ENCODE results near the gene USP40. TPM values are rescaled to one million over a fixed set of nuclear protein-coding genes. Genes with fewer than 3 reads are reported as not detected.

The USP40 gene
- total RNA-seq, 1 donor from 2014 or later = 20.9 TPM

DNA sequence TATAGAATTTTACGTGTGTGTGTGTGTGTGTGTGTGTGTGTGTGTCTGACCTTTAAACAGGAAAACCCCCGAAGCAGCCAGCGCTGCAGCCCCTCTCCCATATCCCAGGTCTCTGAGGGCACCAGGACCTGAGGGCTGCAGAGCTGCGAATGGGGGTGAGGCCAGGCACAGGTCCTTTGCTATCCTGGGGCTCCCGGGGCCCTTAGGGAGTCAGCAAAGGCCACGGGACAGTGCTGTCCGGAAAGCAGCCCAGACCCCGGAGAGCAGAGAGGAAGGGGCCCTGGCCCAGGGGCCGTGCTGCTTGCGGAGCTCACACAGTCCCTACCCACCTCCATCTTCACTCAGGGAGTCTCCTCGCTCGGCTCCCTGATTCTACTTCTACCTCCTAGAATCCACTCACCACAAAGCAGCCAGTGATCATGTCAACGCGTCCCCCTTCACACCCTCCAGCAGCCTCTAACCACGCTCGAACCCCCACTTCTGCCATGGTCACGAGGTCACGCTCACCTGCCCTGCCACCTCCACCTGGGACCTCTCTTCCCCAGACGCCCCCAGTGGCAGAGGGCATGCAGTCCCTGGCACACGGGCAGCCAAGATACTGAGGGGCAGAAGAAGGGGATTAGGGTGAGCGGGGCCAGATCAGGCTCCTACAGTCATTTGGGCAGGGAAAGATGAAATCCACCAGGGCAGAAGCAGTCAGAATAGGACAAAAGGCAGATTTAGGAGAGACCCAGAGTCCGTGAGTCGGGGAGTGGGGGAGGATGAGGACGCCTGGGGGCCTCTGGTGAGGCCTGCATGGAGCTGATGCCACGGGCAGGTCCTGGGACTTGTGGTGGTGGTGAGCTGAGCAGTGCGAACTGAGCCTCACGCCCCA lies 86.7 kb downstream of the USP40 start:
- Histone ChIP-seq H3K36me3 (ENCODE audit: control insufficient read depth in 3 of 3, insufficient read depth in 3 of 3, low read length in 3 of 3) (peaks cover 48 to 52% (median 51%) of the 10 kb centered on the region in 3 donors), H3K27ac (ENCODE audit: low read depth, low read length) (peak overlapping the region; percentile 4)

DNA sequence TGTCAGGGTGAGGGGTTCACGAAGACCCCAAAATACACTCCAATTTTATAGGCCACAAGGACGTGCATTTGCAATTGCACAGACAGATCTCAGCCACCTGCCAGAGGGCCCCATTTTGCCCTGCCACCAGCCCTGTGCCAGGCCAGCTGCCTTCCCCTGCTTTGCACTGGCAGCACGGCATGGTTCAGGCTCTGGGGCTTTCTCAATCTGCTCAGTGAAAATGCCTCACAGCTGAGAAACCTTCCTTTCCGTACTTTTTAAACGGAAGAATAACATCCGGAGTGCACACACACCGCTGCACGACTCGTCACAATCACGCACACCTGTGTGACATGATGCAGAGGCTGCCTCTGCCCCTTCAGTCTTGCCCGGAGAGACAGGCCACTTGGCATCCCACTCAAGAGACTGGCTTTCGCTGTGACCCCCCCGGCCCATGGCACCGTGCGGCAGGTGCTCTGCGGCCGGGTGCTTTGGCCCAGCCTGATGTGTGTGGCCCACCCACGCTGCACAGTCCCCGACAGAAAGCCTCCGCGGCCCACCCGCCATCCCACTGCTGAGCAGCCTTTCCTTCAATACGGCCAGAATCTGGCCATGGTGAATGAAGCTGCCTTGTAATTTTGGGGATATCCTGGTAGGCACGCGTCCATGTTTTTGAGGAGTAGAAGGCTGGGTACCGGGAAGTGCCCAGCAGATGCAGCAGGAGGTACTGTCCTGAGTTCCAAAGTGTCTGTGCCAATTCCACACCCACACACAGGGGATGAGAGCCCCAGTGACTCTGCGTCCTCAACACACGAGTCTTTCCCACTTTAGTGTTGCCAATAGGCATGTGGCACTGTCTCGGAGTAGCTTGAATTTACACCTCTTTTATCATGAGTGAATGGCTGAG lies 88.8 kb downstream of the USP40 start:
- Histone ChIP-seq H3K4me3 (ENCODE audit: low read length in 3 of 3) (no peak overlapping the region), H3K27ac (ENCODE audit: low read depth, low read length) (no peak overlapping the region), H3K9me3 (ENCODE audit: control insufficient read depth in 3 of 3, low read length in 3 of 3) (no peaks in the 10 kb centered on the region), H3K9ac (ENCODE audit: low read depth in 1 of 3, low read length in 3 of 3) (no peak overlapping the region), H3K27me3 (ENCODE audit: control insufficient read depth in 3 of 3, insufficient read depth in 3 of 3, low read length in 3 of 3) (no peaks in the 10 kb centered on the region), H3K36me3 (ENCODE audit: control insufficient read depth in 3 of 3, insufficient read depth in 3 of 3, low read length in 3 of 3) (peaks cover 35 to 41% (median 40%) of the 10 kb centered on the region in 3 donors), H3K4me1 (ENCODE audit: control insufficient read depth in 3 of 3, insufficient read depth in 3 of 3, low read length in 3 of 3) (peaks cover 21 to 37% (median 28%) of the 10 kb centered on the region in 3 donors)

More for the DNA sequence above, 86.7 kb downstream of the USP40 start:
- no peaks in the 10 kb centered on the region for H3K27me3 ChIP-seq (ENCODE audit: control insufficient read depth in 3 of 3, insufficient read depth in 3 of 3, low read length in 3 of 3)
- H3K4me1 ChIP-seq (ENCODE audit: control insufficient read depth in 3 of 3, insufficient read depth in 3 of 3, low read length in 3 of 3) = peaks cover 21 to 30% (median 28%) of the 10 kb centered on the region in 3 donors
- H3K9ac ChIP-seq (ENCODE audit: low read depth in 1 of 3, low read length in 3 of 3) = peak overlapping the region in 2 of 3 donors; percentile 2 to 45
- H3K4me3 ChIP-seq (ENCODE audit: low read length in 3 of 3) = no peak overlapping the region
- no peaks in the 10 kb centered on the region for H3K9me3 ChIP-seq (ENCODE audit: control insufficient read depth in 3 of 3, low read length in 3 of 3)

DNA sequence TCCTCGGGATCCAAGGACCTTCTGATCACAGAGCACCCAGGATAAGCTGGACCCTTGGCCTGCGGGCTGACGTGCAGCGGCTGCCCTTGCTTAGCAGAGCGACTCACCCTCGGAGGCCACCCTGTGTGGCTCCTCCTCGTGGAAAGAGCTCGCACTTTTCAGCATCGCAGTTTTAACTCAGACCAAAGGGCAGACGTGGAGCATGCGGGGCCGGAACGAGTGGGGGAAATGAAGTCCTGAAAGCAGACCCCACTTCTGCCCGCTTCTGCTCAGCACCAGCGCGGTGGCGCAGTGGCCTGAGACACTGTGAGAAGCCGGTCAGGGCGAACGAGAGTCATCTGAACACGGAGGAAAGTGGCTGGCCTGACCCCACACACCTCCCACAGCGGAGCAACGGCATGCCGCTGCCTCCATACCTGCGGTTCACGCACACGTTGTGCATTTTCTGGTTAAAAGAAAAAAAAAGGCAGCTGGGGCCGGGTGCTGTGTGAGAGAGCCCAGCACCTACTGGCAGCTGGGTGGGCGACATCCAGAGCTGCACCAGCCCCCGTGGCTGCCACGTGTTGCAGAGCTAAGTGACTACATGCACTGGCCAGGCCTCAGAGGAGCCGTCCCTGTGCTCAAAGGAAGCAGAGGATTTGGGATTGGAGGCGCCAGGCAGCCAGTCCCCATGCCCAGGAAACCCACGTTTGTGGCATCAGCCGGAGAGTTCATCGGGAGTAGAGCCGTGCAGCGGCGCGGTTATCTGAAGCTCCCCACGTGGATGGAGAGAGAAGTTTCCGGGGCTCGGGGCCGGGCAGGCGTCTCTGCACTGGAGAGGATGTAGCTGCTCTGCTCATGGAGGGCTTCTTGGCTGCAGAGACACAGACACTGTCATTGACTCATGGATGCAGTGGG lies 89.7 kb downstream of the USP40 start:
- no peak overlapping the region for H3K4me3 ChIP-seq (ENCODE audit: low read length in 3 of 3)
- no peak overlapping the region for H3K9ac ChIP-seq (ENCODE audit: low read depth in 1 of 3, low read length in 3 of 3)
- H3K9me3 ChIP-seq (ENCODE audit: control insufficient read depth in 3 of 3, low read length in 3 of 3) = no peaks in the 10 kb centered on the region
- H3K36me3 ChIP-seq (ENCODE audit: control insufficient read depth in 3 of 3, insufficient read depth in 3 of 3, low read length in 3 of 3) = peaks cover 38 to 44% (median 40%) of the 10 kb centered on the region in 3 donors
- no peak overlapping the region for H3K27ac ChIP-seq (ENCODE audit: low read depth, low read length)
- H3K4me1 ChIP-seq (ENCODE audit: control insufficient read depth in 3 of 3, insufficient read depth in 3 of 3, low read length in 3 of 3) = peaks cover 19 to 32% (median 23%) of the 10 kb centered on the region in 3 donors
- H3K27me3 ChIP-seq (ENCODE audit: control insufficient read depth in 3 of 3, insufficient read depth in 3 of 3, low read length in 3 of 3) = no peaks in the 10 kb centered on the region

DNA sequence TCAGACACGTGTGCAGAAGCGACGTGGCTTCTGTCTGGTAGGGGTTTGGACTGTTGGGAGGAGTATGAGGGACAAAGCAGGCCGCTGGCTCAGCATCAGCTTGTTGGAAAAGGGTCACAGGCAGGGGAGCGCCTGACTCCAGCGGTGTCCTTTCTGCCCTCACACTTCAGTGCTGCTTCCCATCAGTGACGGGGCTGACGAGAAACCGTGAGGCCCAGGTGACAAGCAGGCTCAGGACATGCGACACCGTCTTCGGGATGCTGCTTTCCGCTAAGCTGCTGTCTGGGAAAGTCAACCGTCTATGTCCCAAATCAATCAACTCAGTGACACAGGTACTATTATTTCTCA lies 90.5 kb downstream of the USP40 start:
- Histone ChIP-seq H3K36me3 (ENCODE audit: control insufficient read depth in 3 of 3, insufficient read depth in 3 of 3, low read length in 3 of 3) (peaks cover 42 to 48% (median 48%) of the 10 kb centered on the region in 3 donors), H3K27ac (ENCODE audit: low read depth, low read length) (no peak overlapping the region), H3K9me3 (ENCODE audit: control insufficient read depth in 3 of 3, low read length in 3 of 3) (no peaks in the 10 kb centered on the region), H3K9ac (ENCODE audit: low read depth in 1 of 3, low read length in 3 of 3) (no peak overlapping the region), H3K27me3 (ENCODE audit: control insufficient read depth in 3 of 3, insufficient read depth in 3 of 3, low read length in 3 of 3) (no peaks in the 10 kb centered on the region), H3K4me1 (ENCODE audit: control insufficient read depth in 3 of 3, insufficient read depth in 3 of 3, low read length in 3 of 3) (peaks cover 13 to 23% (median 15%) of the 10 kb centered on the region in 3 donors), H3K4me3 (ENCODE audit: low read length in 3 of 3) (no peak overlapping the region)

DNA sequence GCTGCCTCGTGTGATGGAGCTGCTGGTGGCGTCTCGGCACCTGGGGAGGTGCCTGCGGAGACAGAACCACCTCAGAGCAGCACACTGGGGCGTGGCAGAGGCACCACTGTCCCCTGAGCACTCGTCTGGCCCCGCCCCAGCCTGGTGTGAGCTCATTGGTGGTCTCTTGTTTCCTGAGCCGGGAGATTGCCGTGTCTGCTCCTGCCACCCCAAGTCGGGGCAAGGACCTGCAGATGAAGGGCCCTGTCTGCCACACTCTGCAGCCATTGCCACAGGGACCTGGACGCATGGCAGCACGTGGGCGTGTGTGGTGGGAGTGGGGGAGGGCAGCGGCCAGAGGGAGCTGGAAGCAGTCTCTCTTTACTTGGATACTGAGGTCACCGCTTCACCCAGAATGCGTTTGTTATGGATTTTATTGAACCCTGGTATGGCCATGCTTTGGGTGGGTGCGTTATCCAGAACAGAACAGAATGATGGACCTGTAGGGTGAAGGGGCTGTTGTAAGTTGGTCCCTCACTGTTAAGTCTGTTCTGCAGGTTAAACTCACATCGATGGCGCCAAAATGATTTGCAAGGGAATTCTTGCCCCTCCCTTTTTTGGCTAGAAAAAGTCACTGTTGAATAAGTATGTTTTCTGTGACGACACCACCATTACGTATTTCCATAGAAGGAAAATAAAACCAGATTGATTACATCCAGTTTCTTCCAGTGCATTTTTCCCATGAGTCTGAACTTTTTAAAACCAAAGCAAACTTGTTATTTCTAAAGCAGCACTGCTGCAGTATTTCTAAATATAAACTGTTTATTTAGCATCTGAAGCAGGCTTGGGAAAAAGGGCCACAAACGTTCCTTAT lies 92.0 kb downstream of the USP40 start:
- peaks cover 3 to 19% (median 7%) of the 10 kb centered on the region in 3 donors for H3K4me1 ChIP-seq (ENCODE audit: control insufficient read depth in 3 of 3, insufficient read depth in 3 of 3, low read length in 3 of 3)
- no peak overlapping the region for H3K4me3 ChIP-seq (ENCODE audit: low read length in 3 of 3)
- H3K9ac ChIP-seq (ENCODE audit: low read depth in 1 of 3, low read length in 3 of 3) = peak overlapping the region in 1 of 3 donors; percentile 33
- no peaks in the 10 kb centered on the region for H3K27me3 ChIP-seq (ENCODE audit: control insufficient read depth in 3 of 3, insufficient read depth in 3 of 3, low read length in 3 of 3)
- no peaks in the 10 kb centered on the region for H3K9me3 ChIP-seq (ENCODE audit: control insufficient read depth in 3 of 3, low read length in 3 of 3)
- peak overlapping the region; percentile 62 for H3K27ac ChIP-seq (ENCODE audit: low read depth, low read length)
- peaks cover 50 to 62% (median 51%) of the 10 kb centered on the region in 3 donors for H3K36me3 ChIP-seq (ENCODE audit: control insufficient read depth in 3 of 3, insufficient read depth in 3 of 3, low read length in 3 of 3)

DNA sequence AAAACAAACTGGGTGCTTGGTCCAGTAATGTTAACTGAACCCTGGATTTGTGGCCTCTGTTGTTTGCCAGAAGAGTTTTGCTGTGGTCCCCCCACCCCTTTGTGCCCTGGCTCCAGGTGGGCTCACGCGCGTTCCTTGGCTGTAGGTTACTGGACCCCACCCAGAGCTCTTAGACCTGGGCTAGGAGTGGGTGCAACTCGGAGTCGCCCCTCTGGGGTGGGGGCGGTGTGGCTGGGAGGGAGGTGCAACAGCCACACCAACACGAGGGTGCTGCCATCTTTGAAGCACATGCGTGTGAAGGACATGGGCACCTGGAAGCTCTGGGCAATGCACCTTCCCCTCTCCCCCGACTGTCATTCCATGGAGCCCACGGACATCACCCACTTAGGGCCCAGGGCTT lies 92.7 kb downstream of the USP40 start:
- no peaks in the 10 kb centered on the region for H3K27me3 ChIP-seq (ENCODE audit: control insufficient read depth in 3 of 3, insufficient read depth in 3 of 3, low read length in 3 of 3)
- peaks cover 56 to 68% (median 57%) of the 10 kb centered on the region in 3 donors for H3K36me3 ChIP-seq (ENCODE audit: control insufficient read depth in 3 of 3, insufficient read depth in 3 of 3, low read length in 3 of 3)
- peaks cover 9 to 24% (median 14%) of the 10 kb centered on the region in 3 donors for H3K4me1 ChIP-seq (ENCODE audit: control insufficient read depth in 3 of 3, insufficient read depth in 3 of 3, low read length in 3 of 3)
- no peak overlapping the region for H3K9ac ChIP-seq (ENCODE audit: low read depth in 1 of 3, low read length in 3 of 3)
- H3K9me3 ChIP-seq (ENCODE audit: control insufficient read depth in 3 of 3, low read length in 3 of 3) = no peaks in the 10 kb centered on the region
- peak overlapping the region; percentile 62 for H3K27ac ChIP-seq (ENCODE audit: low read depth, low read length)
- no peak overlapping the region for H3K4me3 ChIP-seq (ENCODE audit: low read length in 3 of 3)

DNA sequence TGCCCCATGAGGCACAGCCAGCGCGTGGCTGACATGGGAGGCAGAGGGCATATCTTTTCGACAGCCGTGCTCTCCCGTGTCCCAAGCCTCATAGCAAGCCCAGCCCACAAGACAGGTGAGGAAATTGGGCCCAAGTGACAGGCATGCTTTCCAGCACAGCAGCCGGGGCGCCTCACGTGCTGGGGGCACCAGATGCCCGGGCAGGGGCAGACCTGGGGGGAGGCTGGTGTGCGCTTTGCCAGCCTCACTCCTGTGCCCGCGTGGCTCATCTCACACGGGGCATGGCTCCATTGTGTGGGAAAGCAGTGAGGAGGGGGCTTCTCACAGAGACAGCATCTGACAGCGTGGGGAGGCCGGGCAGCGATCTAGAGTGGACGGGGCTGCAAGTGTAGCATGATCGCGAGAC lies 93.2 kb downstream of the USP40 start:
- no peak overlapping the region for H3K27ac ChIP-seq (ENCODE audit: low read depth, low read length)
- H3K9me3 ChIP-seq (ENCODE audit: control insufficient read depth in 3 of 3, low read length in 3 of 3) = no peaks in the 10 kb centered on the region
- H3K4me3 ChIP-seq (ENCODE audit: low read length in 3 of 3) = no peak overlapping the region
- H3K4me1 ChIP-seq (ENCODE audit: control insufficient read depth in 3 of 3, insufficient read depth in 3 of 3, low read length in 3 of 3) = peaks cover 11 to 29% (median 15%) of the 10 kb centered on the region in 3 donors
- H3K36me3 ChIP-seq (ENCODE audit: control insufficient read depth in 3 of 3, insufficient read depth in 3 of 3, low read length in 3 of 3) = peaks cover 56 to 70% (median 60%) of the 10 kb centered on the region in 3 donors
- H3K9ac ChIP-seq (ENCODE audit: low read depth in 1 of 3, low read length in 3 of 3) = no peak overlapping the region
- no peaks in the 10 kb centered on the region for H3K27me3 ChIP-seq (ENCODE audit: control insufficient read depth in 3 of 3, insufficient read depth in 3 of 3, low read length in 3 of 3)

DNA sequence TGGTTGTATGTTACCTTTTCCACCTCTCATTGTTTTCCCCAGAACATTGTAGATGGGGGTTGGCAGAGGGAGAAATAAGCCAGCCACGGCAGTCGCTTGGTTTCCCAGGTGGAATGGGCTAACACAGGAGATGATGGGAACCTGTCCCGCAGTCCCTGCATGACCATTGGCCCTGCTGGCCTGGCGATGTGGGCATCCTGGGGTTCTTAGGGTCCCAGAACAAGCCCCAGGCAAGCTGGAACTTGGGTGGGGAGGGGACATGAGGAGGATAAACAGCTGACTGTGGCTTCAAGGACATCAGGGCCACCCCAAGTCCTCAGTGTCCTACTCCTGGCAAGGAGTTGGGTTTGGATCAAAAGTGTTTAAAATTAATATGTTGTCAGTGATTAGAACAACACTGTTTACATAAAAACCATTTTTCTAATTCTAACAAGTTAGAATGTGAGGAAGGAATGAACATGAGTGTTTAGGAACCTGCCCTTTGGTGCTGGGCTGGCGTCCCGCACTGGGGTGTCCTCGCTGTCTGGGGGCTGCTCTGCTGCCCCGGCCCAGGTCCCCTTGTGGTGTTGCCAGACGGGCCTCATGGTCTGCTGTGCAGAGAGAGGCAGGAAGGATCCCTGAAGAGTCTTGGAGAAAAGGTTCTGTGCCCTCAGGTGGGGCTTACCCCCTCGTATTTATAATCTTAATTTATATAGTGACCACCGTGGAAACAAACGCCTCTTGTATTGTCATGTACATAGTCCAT lies 95.1 kb downstream of the USP40 start:
- H3K27ac ChIP-seq (ENCODE audit: low read depth, low read length) = no peak overlapping the region
- H3K9me3 ChIP-seq (ENCODE audit: control insufficient read depth in 3 of 3, low read length in 3 of 3) = no peaks in the 10 kb centered on the region
- peaks cover 11 to 30% (median 15%) of the 10 kb centered on the region in 3 donors for H3K4me1 ChIP-seq (ENCODE audit: control insufficient read depth in 3 of 3, insufficient read depth in 3 of 3, low read length in 3 of 3)
- no peak overlapping the region for H3K9ac ChIP-seq (ENCODE audit: low read depth in 1 of 3, low read length in 3 of 3)
- no peak overlapping the region for H3K4me3 ChIP-seq (ENCODE audit: low read length in 3 of 3)
- H3K36me3 ChIP-seq (ENCODE audit: control insufficient read depth in 3 of 3, insufficient read depth in 3 of 3, low read length in 3 of 3) = peaks cover 58 to 71% (median 62%) of the 10 kb centered on the region in 3 donors
- H3K27me3 ChIP-seq (ENCODE audit: control insufficient read depth in 3 of 3, insufficient read depth in 3 of 3, low read length in 3 of 3) = no peaks in the 10 kb centered on the region

Data from skeletal muscle tissue (tissue), 4 donors.